Colon (tissue), 2 donors: Measurements from ENCODE around the gene FGFR3.
"Not testable (repeated sequence)": the region's sequence is repeated elsewhere in the genome, so short reads cannot be mapped to it uniquely, and the experiment has no call there.

Experiments
- FAIRE-seq: peaks from 2 replicates; lab custom pipeline; 2012; peaks lifted over from hg19 to GRCh38; lab: Jason Lieb, UNC
- donor health status: control.
- donor health status: control.

Gene FGFR3

GRCh38 chr4:1842339-1842895 is 49.3 kb downstream of the FGFR3 start:
- FAIRE-seq, result no peak

GRCh38 chr4:1842993-1843448 is 49.9 kb downstream of the FGFR3 start:
- FAIRE-seq, result no peak

DNA sequence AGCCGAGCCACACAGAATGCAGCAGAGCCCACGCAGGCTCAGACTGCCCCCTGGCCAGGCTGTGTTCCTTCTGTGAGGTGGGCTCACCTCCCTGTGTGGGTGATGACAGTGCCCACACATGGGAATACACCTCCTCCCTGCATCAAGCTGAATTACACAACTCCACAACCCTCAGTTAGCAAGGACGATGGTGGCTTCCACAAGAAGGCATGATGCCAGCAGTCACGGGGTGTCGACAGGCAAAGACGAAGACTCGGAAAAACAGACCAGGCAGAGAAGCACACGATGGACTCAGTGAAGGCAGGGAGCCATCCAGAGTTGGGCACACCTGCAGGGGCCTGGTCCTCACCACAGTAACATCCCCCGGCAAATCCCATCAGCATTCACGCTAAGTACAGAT is 50.8 kb downstream of the FGFR3 start:
- FAIRE-seq, result no peak

DNA sequence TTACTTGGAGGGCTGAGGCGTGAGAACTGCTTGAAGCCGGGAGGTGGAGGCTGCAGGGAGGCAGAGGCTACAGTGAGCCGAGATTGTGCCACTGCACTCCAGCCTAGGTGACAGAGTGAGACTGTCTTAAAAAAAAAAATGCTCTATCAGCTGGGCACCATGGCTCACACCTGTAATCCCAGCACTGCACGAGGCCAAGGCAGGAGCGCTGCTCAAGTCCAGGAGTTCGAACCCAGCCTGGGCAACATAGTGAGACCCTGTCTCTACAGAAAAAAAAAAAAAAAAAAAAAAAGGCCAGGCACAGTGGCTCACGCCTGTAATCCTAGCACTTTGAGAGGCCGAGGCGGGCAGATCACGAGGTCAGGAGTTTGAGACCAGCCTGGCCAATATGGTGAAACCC is 51.5 kb downstream of the FGFR3 start:
- FAIRE-seq, result not testable (repeated sequence)

DNA sequence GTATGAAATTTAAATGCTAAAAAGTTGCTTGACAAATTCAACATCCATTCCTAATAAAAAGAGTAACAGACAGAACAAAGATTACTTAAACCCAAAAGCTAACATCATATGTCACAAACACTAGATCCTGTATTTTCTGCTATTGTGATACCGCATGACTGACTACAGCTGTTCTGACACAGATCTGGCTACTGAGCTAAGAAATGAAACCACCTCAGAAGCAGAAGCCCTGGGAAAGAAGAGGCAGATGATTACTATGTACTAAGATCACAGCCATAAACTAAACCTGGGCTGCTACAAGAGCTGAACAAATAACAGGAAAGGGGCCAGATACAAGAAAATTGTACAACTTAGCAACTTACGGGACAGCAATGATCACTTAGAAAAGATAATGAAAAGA is 53.5 kb downstream of the FGFR3 start:
- FAIRE-seq, result no peak

- FAIRE-seq, result no peak
Observed at GRCh38 chr4:1850276-1850675, 57.2 kb downstream of the FGFR3 start.

DNA sequence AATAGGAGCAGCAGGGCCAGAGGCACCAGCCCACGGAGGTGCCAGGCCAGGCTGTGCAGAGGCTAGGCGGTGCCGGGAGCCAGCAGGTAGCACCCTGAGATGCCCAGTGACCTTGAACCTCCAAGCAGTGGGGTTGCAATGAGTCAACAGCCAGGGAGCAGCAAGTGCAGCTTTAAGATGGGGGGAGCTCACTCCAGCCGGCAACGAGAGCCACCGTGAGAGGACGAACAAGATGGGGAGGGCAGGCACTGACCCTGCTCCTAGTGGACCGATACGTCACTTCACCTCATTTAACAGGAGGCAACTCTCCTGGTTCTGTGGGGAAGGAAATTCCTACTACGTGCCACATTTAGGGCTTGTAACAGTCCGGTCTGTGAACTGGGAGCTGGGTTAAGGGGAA is 58.1 kb downstream of the FGFR3 start:
- FAIRE-seq, result no peak

DNA sequence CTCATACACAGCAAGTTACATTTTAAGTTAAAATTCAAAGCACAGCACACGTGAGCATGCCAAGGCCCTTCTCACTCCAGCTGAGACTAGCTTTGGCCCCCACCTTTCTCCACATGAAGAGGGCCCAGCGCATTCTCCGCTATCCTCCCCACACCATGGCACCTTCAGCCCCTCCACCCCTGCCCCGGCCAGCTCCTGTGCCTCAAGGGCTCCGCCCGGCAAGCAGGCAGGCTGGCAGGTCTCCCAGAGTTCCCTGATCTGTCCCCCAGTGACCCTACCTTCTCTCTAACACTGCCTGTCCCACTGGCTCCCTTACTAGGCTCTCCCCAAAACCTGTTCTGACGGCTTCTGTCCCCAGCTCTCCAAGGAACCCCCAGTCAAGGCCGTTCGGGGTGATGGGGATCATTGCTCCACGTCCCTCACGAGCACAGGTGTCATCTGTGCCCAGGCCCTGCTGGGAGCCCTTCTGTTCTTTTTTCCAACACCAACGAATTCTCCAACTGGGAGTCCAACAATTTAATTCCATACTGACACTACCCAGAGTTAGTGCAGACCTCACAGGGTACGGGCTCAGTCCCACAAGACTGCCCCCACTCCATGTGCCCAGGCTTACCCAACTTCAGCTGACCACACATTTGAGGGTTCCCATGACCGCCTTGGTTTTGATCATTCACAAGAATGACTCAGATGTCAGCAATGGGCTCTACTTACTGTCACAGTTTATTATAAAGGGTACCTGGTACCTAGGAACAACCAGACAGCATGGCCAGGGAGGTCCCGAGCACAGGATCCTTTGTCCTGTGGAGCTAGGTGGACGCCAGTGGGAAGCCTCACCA is 58.7 kb downstream of the FGFR3 start:
- no peak for FAIRE-seq

GRCh38 chr4:1852904-1853623 is 60.0 kb downstream of the FGFR3 start:
- no peak for FAIRE-seq

DNA sequence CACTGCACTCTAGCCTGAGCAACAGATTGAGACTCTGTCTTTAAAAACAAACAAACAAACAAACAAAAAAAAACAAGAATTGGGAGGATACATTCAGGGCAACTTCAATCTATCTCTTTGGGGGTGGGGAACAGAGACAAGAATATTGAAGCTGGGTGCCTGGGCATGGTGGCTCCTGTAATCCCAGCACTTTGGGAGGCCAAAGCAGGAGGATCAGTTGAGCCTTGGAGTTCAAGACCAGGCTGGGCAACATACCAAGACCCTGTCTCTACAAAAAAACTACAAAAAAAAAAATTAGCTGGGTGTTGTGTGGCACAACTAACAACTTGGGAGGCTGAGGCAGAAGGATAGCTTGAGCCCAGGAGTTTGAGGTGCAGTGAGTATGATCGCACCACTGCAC is 61.7 kb downstream of the FGFR3 start:
- FAIRE-seq, result no peak

DNA sequence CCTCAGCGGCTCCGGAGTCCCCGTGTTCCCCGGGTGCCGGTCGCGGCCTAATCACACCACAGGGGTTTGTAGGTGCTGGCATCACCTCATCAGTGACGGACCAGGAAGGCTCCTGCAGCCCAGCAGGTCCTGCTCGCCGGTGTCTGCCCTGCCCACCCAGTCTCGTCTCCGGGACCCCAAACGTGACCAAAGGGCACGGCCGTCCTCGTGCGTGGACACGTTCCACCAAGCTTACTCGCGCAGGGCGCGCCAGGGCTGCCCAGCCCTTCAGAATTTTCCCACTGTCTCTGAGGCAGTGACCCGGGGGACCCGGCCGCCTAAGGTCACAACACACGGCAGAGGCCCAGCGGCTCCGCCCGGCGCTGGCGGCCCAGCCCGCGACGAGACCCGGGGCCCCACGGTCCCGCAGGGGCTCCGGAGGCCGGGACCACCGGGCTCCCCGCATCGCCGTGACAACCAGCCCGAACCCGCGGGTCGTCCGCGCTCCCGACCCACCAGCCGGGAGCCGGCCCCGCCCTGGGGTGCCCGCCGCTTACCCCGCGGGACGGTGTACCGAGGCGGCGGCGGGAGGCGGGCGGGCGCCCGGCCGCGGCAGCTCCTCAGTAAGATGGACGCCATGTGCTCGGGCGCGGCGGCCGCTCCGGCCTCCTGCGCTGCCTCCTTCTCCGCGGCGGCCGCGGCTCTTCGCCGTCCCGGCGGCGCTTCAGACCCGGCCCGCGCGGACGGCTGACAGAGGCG is 62.4 kb downstream of the FGFR3 start:
- FAIRE-seq, result no peak

GRCh38 chr4:1856071-1856942 is 63.2 kb downstream of the FGFR3 start, which contains the start of gene LETM1:
Gene LETM1, minus strand, starts transcription at chr4:1856156. Its CDS starts 206 bp downstream, at chr4:1855950.
- FAIRE-seq, result no peak

- no peak for FAIRE-seq
Observed at GRCh38 chr4:1856943-1857699, 64.0 kb downstream of the FGFR3 start.

GRCh38 chr4:1857931-1858330 is 64.8 kb downstream of the FGFR3 start:
- no peak for FAIRE-seq
